Caco-2 (cell line): ENCODE data around the gene ARHGAP15. TPM values are rescaled to one million over a fixed set of nuclear protein-coding genes. Genes with fewer than 3 reads are reported as not detected.
A peak's percentile ranks its signal among the peaks of the same experiment; 100 is the strongest.

ENCODE experiments used
- Bru-seq: library from RNA; stranded (reverse); fragments of 400-500 nt; gene quantifications from one replicate; lab custom pipeline; 2021; lab: Mats Ljungman, UMichigan
- BruChase-seq, 2 experiments: library from RNA; stranded (reverse); fragments of 400-500 nt; gene quantifications; one replicate each; lab custom pipeline; 2021; lab: Mats Ljungman, UMichigan
- BruUV-seq: library from RNA; stranded (reverse); fragments of 400-500 nt; replicated peaks from 2 replicates; lab custom pipeline; 2021; lab: Mats Ljungman, UMichigan
- CTCF ChIA-PET: fragments of 300-600 bp; sonication (Branson Sonifier 250); formaldehyde crosslinking; loops from one replicate; lab custom pipeline; 2022; ENCODE audit warnings: antibody characterized with exemption; lab: Charles Lee
- POLR2A ChIA-PET: fragments of 300-600 bp; sonication (Branson Sonifier 250); formaldehyde crosslinking; loops from one replicate; lab custom pipeline; 2022; ENCODE audit warnings: antibody characterized with exemption; lab: Charles Lee
- DNase-seq, 2 experiments: peaks; one replicate each; pipeline versions ENCODE4 v3.0.0 to v3.0.0-alpha.2; 2020 to 2022
- H3K27me3 ChIP-seq: replicated peaks from 2 replicates; pipeline ENCODE4 v1.6.0; 2011; ENCODE audit warnings: low read length; ENCODE audit not compliant: control insufficient read depth, insufficient read depth
- H3K36me3 ChIP-seq: 2 replicates; pipeline ENCODE4 v1.5.1; 2011; ENCODE audit warnings: low read length; ENCODE audit not compliant: control insufficient read depth, insufficient read depth
- H3K4me1 ChIP-seq: fragments of 250-450 bp; sonication (Bioruptor Pico); 2 replicates; pipeline ENCODE4 v1.5.1; 2020; ENCODE audit warnings: mild to moderate bottlenecking
- H3K4me3 ChIP-seq: 2 replicates; pipeline ENCODE4 v1.5.1; 2011; ENCODE audit warnings: low read depth, mild to moderate bottlenecking, control low read depth, low read length
- H3K9me3 ChIP-seq: fragments of 250-450 bp; sonication (Bioruptor Pico); 2 replicates; pipeline ENCODE4 v1.5.1; 2020; ENCODE audit warnings: mild to moderate bottlenecking, moderate library complexity
- H3K27ac Mint-ChIP-seq: one replicate; pipeline ENCODE4 v1.8.0; 2022; ENCODE audit warnings: mixed read lengths; ENCODE audit not compliant: unreplicated experiment
- H3K27me3 Mint-ChIP-seq: one replicate; pipeline ENCODE4 v1.8.0; 2022; ENCODE audit warnings: mixed read lengths; ENCODE audit not compliant: insufficient read depth, unreplicated experiment
- H3K36me3 Mint-ChIP-seq: one replicate; pipeline ENCODE4 v1.8.0; 2022; ENCODE audit warnings: mild to moderate bottlenecking, mixed read lengths; ENCODE audit not compliant: insufficient read depth, unreplicated experiment
- H3K4me1 Mint-ChIP-seq: one replicate; pipeline ENCODE4 v1.8.0; 2022; ENCODE audit warnings: low read depth, mixed read lengths; ENCODE audit not compliant: unreplicated experiment
- H3K4me3 Mint-ChIP-seq: one replicate; pipeline ENCODE4 v1.8.0; 2022; ENCODE audit warnings: mild to moderate bottlenecking, moderate library complexity, mixed read lengths; ENCODE audit not compliant: unreplicated experiment
- H3K9me3 Mint-ChIP-seq: one replicate; pipeline ENCODE4 v1.8.0; 2022; ENCODE audit warnings: mixed read lengths; ENCODE audit not compliant: unreplicated experiment
- intact Hi-C: fragments of 100-400 bp; cut with micrococcal nuclease; formaldehyde crosslinking; loops from one replicate; pipeline ENCODE4 v1.10.0; 2022; ENCODE audit not compliant: unreplicated experiment
- long read RNA-seq: library from polyadenylated mRNA; stranded (forward); transcript quantifications from one replicate; pipeline ENCODE4 v2.0.0, GENCODE V29; 2022
- total RNA-seq: library from RNA; stranded (reverse); gene quantifications from 2 replicates; pipeline ENCODE4 v1.2.3, GENCODE V29; 2022
- TF ChIP-seq, protein P1 (sequence below), 2 experiments: fragments of 200-600 bp in 1 of 2; IDR thresholded peaks; 1 replicate in 1 of 2; 2 replicates in 1 of 2; pipeline versions ENCODE4 v1.5.1 to v1.8.0; 2011 to 2022; ENCODE audit warnings: antibody characterized with exemption in 1 of 2, control low read depth in 1 of 2, inconsistent platforms in 1 of 2, low read depth in 1 of 2, low read length in 1 of 2, mild to moderate bottlenecking in 1 of 2, moderate library complexity in 1 of 2; ENCODE audit not compliant: insufficient read depth in 1 of 2, severe bottlenecking in 1 of 2, unreplicated experiment in 1 of 2

Gene ARHGAP15
- total RNA-seq (not detected in 2 replicates), Bru-seq, nascent RNA (percentile 3 among the genes with signal in this experiment), BruChase-seq, experiment 1, labeled RNA remaining after a 2-hour chase (percentile 2 among the genes with signal in this experiment), BruChase-seq, experiment 2, labeled RNA remaining after a 6-hour chase (percentile 1 among the genes with signal in this experiment)
- long read RNA-seq = 0 reads

DNA sequence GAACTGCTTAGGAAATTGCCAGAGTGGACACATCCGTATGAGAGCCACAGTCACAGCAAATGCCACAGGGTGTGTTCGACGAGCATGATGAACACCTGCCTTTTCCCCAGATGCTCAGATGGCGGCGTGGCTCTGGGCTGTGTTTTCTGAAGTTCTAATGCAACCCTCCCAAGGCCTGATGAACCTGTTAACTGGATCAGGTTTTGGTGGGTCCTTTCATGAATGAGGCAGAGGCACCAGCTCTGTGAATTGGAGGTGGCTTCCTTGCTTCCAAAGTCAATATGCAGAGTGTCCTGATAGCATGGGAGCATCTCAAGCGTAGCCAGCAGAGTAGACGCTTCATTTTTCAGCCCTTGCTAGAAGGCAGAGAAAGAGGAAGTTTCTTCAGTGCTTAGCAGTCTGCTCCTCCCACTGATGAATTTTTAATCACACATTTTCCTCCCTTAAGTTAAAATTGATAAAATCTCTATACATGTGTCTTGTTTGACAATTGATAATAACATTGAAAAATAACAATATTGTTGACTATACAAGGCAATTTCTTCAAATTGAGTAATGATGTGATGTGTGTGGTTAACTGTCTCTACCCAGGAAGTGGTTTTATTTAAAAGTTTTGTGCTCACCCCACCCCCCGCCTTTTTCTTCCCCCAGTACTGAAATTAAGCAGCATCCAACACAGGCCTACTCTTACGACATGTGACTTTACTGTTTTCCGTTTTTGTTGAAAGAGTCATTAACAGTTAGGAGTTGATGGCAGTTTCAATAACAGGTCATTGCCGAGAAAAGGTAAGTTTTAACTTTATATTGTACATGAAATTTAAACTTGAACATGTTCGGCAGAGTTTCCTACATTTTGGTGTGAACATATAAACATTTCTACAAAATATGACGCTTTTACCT lies at the start of gene ARHGAP15:
Gene ARHGAP15, plus strand, starts transcription at position 739 of the 900 bp plus-strand sequence.
- Mint-ChIP-seq H3K27me3 (peaks cover 3% of the 10 kb centered on the region), H3K4me3 (no peak within 1 kb of the TSS), H3K36me3 (no peaks in the 10 kb centered on the region), H3K27ac (no peak within 1 kb of the TSS), H3K4me1 (no peaks in the 10 kb centered on the region), H3K9me3 (no peaks in the 10 kb centered on the region)
- BruUV-seq = no TSS peak
- H3K4me1 ChIP-seq = no peaks in the 10 kb centered on the region
- H3K36me3 ChIP-seq = no peaks in the 10 kb centered on the region
- TF ChIP-seq, protein P1, sequence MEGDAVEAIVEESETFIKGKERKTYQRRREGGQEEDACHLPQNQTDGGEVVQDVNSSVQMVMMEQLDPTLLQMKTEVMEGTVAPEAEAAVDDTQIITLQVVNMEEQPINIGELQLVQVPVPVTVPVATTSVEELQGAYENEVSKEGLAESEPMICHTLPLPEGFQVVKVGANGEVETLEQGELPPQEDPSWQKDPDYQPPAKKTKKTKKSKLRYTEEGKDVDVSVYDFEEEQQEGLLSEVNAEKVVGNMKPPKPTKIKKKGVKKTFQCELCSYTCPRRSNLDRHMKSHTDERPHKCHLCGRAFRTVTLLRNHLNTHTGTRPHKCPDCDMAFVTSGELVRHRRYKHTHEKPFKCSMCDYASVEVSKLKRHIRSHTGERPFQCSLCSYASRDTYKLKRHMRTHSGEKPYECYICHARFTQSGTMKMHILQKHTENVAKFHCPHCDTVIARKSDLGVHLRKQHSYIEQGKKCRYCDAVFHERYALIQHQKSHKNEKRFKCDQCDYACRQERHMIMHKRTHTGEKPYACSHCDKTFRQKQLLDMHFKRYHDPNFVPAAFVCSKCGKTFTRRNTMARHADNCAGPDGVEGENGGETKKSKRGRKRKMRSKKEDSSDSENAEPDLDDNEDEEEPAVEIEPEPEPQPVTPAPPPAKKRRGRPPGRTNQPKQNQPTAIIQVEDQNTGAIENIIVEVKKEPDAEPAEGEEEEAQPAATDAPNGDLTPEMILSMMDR (IDR thresholded peaks at IDR 0.05; ENCODE audit: insufficient read depth in 1 of 2, low read depth in 1 of 2, low read length in 1 of 2, severe bottlenecking in 1 of 2, unreplicated experiment in 1 of 2) = no peak
- no peaks in the 10 kb centered on the region for H3K27me3 ChIP-seq
- intact Hi-C loops = no loop called here
- no peak for DNase-seq
- ChIA-PET POLR2A (no interaction called here), CTCF (no interaction called here)
- no peak within 1 kb of the TSS for H3K4me3 ChIP-seq
- H3K9me3 ChIP-seq = no peaks in the 10 kb centered on the region

DNA sequence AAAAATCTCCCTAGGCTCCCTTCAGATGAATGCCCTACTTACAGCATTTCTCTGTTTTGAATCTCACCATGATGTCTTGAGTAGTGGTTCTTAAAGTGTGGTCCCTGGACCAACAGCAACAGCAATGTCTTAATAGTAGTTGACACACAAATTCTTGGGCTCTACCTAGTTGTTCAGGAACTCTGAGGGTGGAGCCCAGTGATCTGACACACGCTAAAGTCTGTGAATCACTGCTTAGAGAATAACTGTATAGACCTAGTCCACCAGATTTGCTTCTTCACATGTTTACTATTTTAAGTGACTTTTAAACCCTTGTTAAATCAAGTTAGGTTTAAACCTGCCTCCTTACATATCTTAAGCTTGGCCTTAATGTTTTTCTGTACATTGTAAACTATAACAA lies 47.6 kb upstream of the ARHGAP15 start:
- ChIA-PET POLR2A (no interaction called here), CTCF (no interaction called here)
- Histone ChIP-seq H3K9me3 (0 out of 2 replicates have a peak, but pooled peaks cover 3% of the 10 kb centered on the region), H3K4me3 (no peak overlapping the region), H3K4me1 (no peaks in the 10 kb centered on the region), H3K27me3 (no peaks in the 10 kb centered on the region), H3K36me3 (no peaks in the 10 kb centered on the region)
- H3K27ac Mint-ChIP-seq = no peak overlapping the region
- no TSS peak for BruUV-seq
- peaks cover 14% of the 10 kb centered on the region for H3K9me3 Mint-ChIP-seq
- no peaks in the 10 kb centered on the region for H3K27me3 Mint-ChIP-seq
- no peaks in the 10 kb centered on the region for H3K36me3 Mint-ChIP-seq
- TF ChIP-seq, protein P1 (IDR thresholded peaks at IDR 0.05; ENCODE audit: insufficient read depth in 1 of 2, low read depth in 1 of 2, low read length in 1 of 2, severe bottlenecking in 1 of 2, unreplicated experiment in 1 of 2) = no peak
- DNase-seq = no peak
- H3K4me1 Mint-ChIP-seq = no peaks in the 10 kb centered on the region
- intact Hi-C loops = no loop called here
- no peak overlapping the region for H3K4me3 Mint-ChIP-seq

DNA sequence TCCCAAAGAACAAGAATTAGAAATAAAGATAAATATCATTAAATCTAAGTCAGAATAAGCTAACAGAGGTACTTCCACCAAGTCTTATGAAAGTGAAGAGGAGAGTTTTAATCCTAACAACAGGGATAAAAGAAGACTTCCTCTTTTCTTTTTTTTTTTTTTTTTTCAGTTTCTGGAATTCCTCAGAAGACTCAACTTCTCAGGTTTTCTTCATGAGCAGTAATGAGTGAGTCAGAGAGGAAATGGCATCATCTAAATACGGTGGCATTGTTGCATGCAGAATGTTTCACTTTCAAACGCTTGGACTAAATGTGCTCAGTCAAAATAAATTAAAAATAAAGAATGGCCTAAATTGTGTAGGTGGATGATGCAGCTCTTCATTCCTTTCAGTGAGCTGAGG lies 45.6 kb upstream of the ARHGAP15 start:
- POLR2A ChIA-PET = no interaction called here
- no peaks in the 10 kb centered on the region for H3K27me3 ChIP-seq
- no peaks in the 10 kb centered on the region for H3K4me1 ChIP-seq
- H3K27ac Mint-ChIP-seq = no peak overlapping the region
- TF ChIP-seq, protein P1 (IDR thresholded peaks at IDR 0.05; ENCODE audit: insufficient read depth in 1 of 2, low read depth in 1 of 2, low read length in 1 of 2, severe bottlenecking in 1 of 2, unreplicated experiment in 1 of 2) = no peak
- no peak overlapping the region for H3K4me3 Mint-ChIP-seq
- peaks cover 14% of the 10 kb centered on the region for H3K9me3 Mint-ChIP-seq
- no TSS peak for BruUV-seq
- no peak overlapping the region for H3K4me3 ChIP-seq
- intact Hi-C loops = no loop called here
- DNase-seq = no peak
- H3K36me3 ChIP-seq = no peaks in the 10 kb centered on the region
- CTCF ChIA-PET = no interaction called here
- H3K27me3 Mint-ChIP-seq = no peaks in the 10 kb centered on the region
- H3K4me1 Mint-ChIP-seq = no peaks in the 10 kb centered on the region
- H3K9me3 ChIP-seq = 0 out of 2 replicates have a peak, but pooled peaks cover 3% of the 10 kb centered on the region
- H3K36me3 Mint-ChIP-seq = no peaks in the 10 kb centered on the region
